Hepatocyte (in vitro differentiated cells): ENCODE data around the gene DDR1.

ENCODE experiments used
- CTCF ChIP-seq: fragments of 200-600 bp; sonication (generic); IDR thresholded peaks from 2 replicates; pipeline ENCODE4 v1.5.1; 2016; ENCODE audit warnings: antibody characterized with exemption, mild to moderate bottlenecking; ENCODE audit not compliant: poor library complexity
- EZH2 ChIP-seq: fragments of 200-600 bp; sonication (generic); IDR thresholded peaks from 2 replicates; pipeline ENCODE4 v1.6.1; 2016; ENCODE audit warnings: antibody characterized with exemption, mild to moderate bottlenecking, borderline replicate concordance

- TF ChIP-seq CTCF (no peak), EZH2 (no peak)
Observed at GRCh38 chr6:30885999-30886896, 1.9 kb downstream of the DDR1 start.
